Left lung (tissue), 10 donors: ENCODE results near the gene SHOC1. TPM values are rescaled to one million over a fixed set of nuclear protein-coding genes. Genes with fewer than 3 reads are reported as not detected.

Experiments used
- ATAC-seq: fragments of 200-7000 bp; cut with Tn5 transposase; one replicate; pipeline ENCODE4 v1.9.1; 2020; ENCODE audit warnings: moderate library complexity
- DNase-seq, 4 donors: peaks; one replicate each; pipeline ENCODE4 v3.0.0-alpha.2; 2013 to 2020
- H3K27ac ChIP-seq, 2 donors: fragments of 200-600 bp; sonication (generic) in 1 of 2; one replicate each; pipeline versions ENCODE4 v1.5.0 to v1.8.0; 2020 to 2021
- H3K27me3 ChIP-seq, 2 donors: fragments of 200-600 bp; sonication (generic) in 1 of 2; one replicate each; pipeline versions ENCODE4 v1.5.0 to v1.8.0; 2020 to 2021
- H3K36me3 ChIP-seq, 2 donors: fragments of 200-600 bp; sonication (generic) in 1 of 2; one replicate each; pipeline versions ENCODE4 v1.5.0 to v1.8.0; 2020 to 2021
- H3K4me1 ChIP-seq, 2 donors: fragments of 200-600 bp; one replicate each; pipeline ENCODE4 v1.8.0; 2021
- H3K4me3 ChIP-seq, 2 donors: fragments of 200-600 bp; sonication (generic) in 1 of 2; one replicate each; pipeline versions ENCODE4 v1.5.0 to v1.8.0; 2020 to 2021; ENCODE audit warnings: mild to moderate bottlenecking in 1 of 2
- H3K9me3 ChIP-seq, 2 donors: fragments of 200-600 bp; sonication (generic) in 1 of 2; one replicate each; pipeline versions ENCODE4 v1.5.0 to v1.8.0; 2020 to 2021
- CTCF ChIP-seq, 2 donors: fragments of 200-600 bp; sonication (generic) in 1 of 2; IDR thresholded peaks; one replicate each; pipeline versions ENCODE4 v1.5.0 to v1.8.0; 2021; ENCODE audit warnings: antibody characterized with exemption in 2 of 2
- intact Hi-C, 2 donors: fragments of 100-400 bp; cut with DNase I; formaldehyde crosslinking; loops; one replicate each; pipeline versions ENCODE4 v1.11.2 to v1.14.2; 2022
- polyA plus RNA-seq, 6 donors: library from polyadenylated mRNA; unstranded; fragments of 120-200 nt; gene quantifications; one replicate each; pipeline ENCODE4 v1.2.1, GENCODE V29; 2013; ENCODE audit not compliant: insufficient read length in 6 of 6
- total RNA-seq, 2 donors: library from RNA; stranded (reverse); fragmentation: NEBNext Ultra II Directional; extraction: Animal tissue kit (Norgen Biotek cat#: 25700); gene quantifications; one replicate each; pipeline ENCODE4 v1.2.1, GENCODE V29; 2021
- donor health status: DM: no; HTN: yes; CAD: no.
- donor health status: DM: no; HTN: no; CAD: no.

Gene SHOC1
- total and polyA plus RNA-seq, 8 donors = 0.06 to 0.63 (median 0.55) TPM

DNA sequence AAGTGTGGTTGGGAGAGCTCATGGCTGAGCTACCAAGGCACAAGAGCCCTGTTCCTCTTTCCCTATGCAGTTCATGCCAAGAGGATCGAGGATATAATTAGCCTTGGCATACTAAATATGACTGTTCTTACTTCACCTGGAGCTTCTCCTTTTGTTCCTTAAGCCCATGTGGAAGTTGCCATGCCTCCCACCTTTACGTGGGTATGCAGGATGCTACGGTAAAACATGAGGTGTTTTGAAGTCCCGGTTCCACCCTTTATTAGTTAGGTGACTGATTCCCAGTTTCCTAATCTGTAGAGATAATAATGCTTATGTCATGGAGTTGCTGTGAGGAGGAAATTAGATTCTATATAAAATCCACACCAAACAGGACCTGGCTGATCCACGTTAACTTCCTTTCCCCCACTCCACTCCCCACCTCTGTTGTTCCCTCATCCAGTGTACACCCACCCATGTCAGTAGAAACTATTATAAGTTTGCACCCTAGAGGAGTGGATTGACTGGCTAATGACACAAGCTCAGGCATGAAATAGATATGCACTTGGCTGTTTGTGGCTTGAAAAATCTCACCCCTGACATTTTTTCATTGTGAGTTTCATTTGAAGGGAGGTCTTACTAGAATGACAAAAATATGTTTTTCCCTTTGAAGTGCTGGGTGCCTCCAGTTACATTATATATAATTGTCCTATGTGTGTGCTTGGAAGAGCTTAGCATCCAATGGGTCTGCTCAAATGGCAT, 36.8 kb upstream of the SHOC1 start:
- ATAC-seq (no peak), DNase-seq (no peak)
- Histone ChIP-seq H3K9me3 (no peaks in the 10 kb centered on the region), H3K27me3 (no peaks in the 10 kb centered on the region), H3K4me1 (no peaks in the 10 kb centered on the region), H3K36me3 (no peaks in the 10 kb centered on the region), H3K4me3 (no peak overlapping the region), H3K27ac (no peak overlapping the region)
- TF ChIP-seq CTCF (IDR thresholded peaks at IDR 0.05) = no peak
- intact Hi-C loops = no loop called here

- no peaks in the 10 kb centered on the region for H3K4me1 ChIP-seq
- H3K4me3 ChIP-seq = no peak overlapping the region
- intact Hi-C loops = no loop called here
- no peaks in the 10 kb centered on the region for H3K27me3 ChIP-seq
- TF ChIP-seq CTCF (IDR thresholded peaks at IDR 0.05) = no peak
- no peaks in the 10 kb centered on the region for H3K36me3 ChIP-seq
- H3K27ac ChIP-seq = no peak overlapping the region
- DNase-seq (no peak), ATAC-seq (no peak)
- no peaks in the 10 kb centered on the region for H3K9me3 ChIP-seq
Observed at GRCh38 chr9:111828193-111828592, 33.5 kb upstream of the SHOC1 start.

DNA sequence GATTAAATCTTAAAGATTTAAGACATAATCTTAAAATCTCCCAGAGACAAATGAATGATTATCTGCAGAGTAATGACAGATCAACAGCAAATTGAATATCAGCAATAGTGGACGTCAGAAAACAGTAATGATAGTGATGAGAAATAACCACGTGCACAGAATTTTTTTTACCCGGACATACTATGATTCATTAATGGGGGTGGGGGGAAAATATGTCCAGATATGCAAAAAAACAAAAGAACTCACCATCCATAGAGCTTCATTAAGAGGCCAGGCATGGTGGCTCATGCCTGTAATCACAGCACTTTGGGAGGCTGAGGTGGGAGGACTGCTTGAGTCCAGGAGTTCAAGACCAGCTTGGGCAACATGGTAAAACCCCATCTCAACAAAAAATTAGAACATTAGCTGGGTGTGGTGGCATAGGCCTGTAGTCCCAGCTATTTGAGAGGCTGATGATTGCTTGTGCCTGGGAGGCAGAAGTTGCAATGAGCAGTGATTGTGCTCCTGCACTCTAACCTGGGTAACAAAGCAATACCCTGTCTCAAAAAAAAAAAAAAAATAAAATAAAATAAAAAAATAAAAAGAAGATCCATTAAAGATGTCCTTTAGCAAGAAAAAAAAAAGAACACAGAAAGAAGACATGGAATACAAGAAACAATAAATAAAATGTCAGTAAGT, 30.9 kb upstream of the SHOC1 start:
- Histone ChIP-seq H3K4me1 (no peaks in the 10 kb centered on the region), H3K36me3 (no peaks in the 10 kb centered on the region), H3K4me3 (no peak overlapping the region), H3K27ac (no peak overlapping the region), H3K9me3 (no peaks in the 10 kb centered on the region), H3K27me3 (no peaks in the 10 kb centered on the region)
- DNase-seq (no peak), ATAC-seq (no peak)
- TF ChIP-seq CTCF (IDR thresholded peaks at IDR 0.05) = no peak
- intact Hi-C loops = no loop called here

GRCh38 chr9:111821006-111821528, 26.3 kb upstream of the SHOC1 start:
- no peak for DNase-seq
- no peaks in the 10 kb centered on the region for H3K36me3 ChIP-seq
- TF ChIP-seq CTCF (IDR thresholded peaks at IDR 0.05) = no peak
- no peaks in the 10 kb centered on the region for H3K9me3 ChIP-seq
- H3K27me3 ChIP-seq = no peaks in the 10 kb centered on the region
- no peak for ATAC-seq
- intact Hi-C loops = no loop called here
- H3K4me3 ChIP-seq = no peak overlapping the region
- H3K4me1 ChIP-seq = no peaks in the 10 kb centered on the region
- no peak overlapping the region for H3K27ac ChIP-seq

- DNase-seq (no peak), ATAC-seq (no peak)
- Histone ChIP-seq H3K27me3 (no peaks in the 10 kb centered on the region), H3K4me3 (no peak overlapping the region), H3K9me3 (no peaks in the 10 kb centered on the region), H3K4me1 (no peaks in the 10 kb centered on the region), H3K27ac (no peak overlapping the region), H3K36me3 (no peaks in the 10 kb centered on the region)
- intact Hi-C loops = no loop called here
- no peak for TF ChIP-seq CTCF (IDR thresholded peaks at IDR 0.05)
Observed at GRCh38 chr9:111819360-111819759, 24.6 kb upstream of the SHOC1 start.
